Transverse colon (tissue), 4 donors: Measurements from ENCODE around the gene LIPA. TPM values are rescaled to one million over a fixed set of nuclear protein-coding genes. Genes with fewer than 3 reads are reported as not detected.
A peak's percentile ranks its signal among the peaks of the same experiment; 100 is the strongest.

ENCODE experiments used
- DNase-seq: peaks from one replicate; pipeline ENCODE4 v3.0.0-alpha.2; 2019
- H3K27ac ChIP-seq, 4 donors: fragments of 200-600 bp; sonication (generic); 2 replicates each; pipeline ENCODE4 v1.5.1; 2016 to 2018; ENCODE audit warnings: inconsistent platforms in 4 of 4
- H3K27me3 ChIP-seq: fragments of 200-600 bp; sonication (generic); 2 replicates; pipeline ENCODE4 v1.5.1; 2017; ENCODE audit warnings: inconsistent platforms
- H3K36me3 ChIP-seq, 4 donors: fragments of 200-600 bp; sonication (generic); 2 replicates each; pipeline ENCODE4 v1.5.1; 2017 to 2019; ENCODE audit warnings: inconsistent platforms in 4 of 4
- H3K4me1 ChIP-seq, 4 donors: fragments of 200-600 bp; sonication (generic); 2 replicates each; pipeline ENCODE4 v1.5.1; 2017 to 2020; ENCODE audit warnings: inconsistent platforms in 4 of 4
- H3K4me3 ChIP-seq, 4 donors: fragments of 200-600 bp; sonication (generic); 1 replicate in 1 of 4; 2 replicates in 3 of 4; pipeline versions ENCODE4 v1.5.1 to v1.6.1; 2017 to 2019; ENCODE audit warnings: inconsistent platforms in 4 of 4
- H3K9me3 ChIP-seq, 2 donors: fragments of 200-600 bp; sonication (generic); 2 replicates each; pipeline ENCODE4 v1.5.1; 2017 to 2019; ENCODE audit warnings: inconsistent platforms in 2 of 2
- EP300 ChIP-seq: sonication (generic); formaldehyde crosslinking; IDR thresholded peaks from one replicate; pipeline ENCODE4 v1.6.1; 2017; ENCODE audit warnings: antibody characterized with exemption, low read depth
- POLR2A ChIP-seq: fragments of 450-650 bp; IDR thresholded peaks from one replicate; pipeline ENCODE4 v1.6.1; 2016; ENCODE audit warnings: antibody characterized with exemption, mild to moderate bottlenecking, moderate library complexity
- POLR2AphosphoS5 ChIP-seq, 3 donors: sonication (generic); formaldehyde crosslinking; IDR thresholded peaks; one replicate each; pipeline ENCODE4 v1.6.1; 2016; ENCODE audit warnings: antibody characterized with exemption in 3 of 3
- WGBS, 2 donors: methylation state at CpG; one replicate each; pipeline ENCODE4 v1.1.5; 2018; ENCODE audit warnings: low coverage in 1 of 2; 5-methylcytosine and 5-hydroxymethylcytosine counted together
- in situ Hi-C, 4 donors: fragments of 200-750 bp; cut with MboI; loops; one replicate each; pipeline versions ENCODE4 v1.15.0 to v1.15.1; 2017; ENCODE audit warnings: low sequenced_read_pairs in 3 of 4, low pct_ligation_motif_present in 1 of 4, low pct_unique_long_range_greater_than_20kb in 1 of 4
- intact Hi-C: fragments of 100-400 bp; cut with DNase I; formaldehyde crosslinking; loops from one replicate; pipeline ENCODE4 v1.15.1; 2023; ENCODE audit warnings: low total_unique reads
- total RNA-seq, 4 donors: library from RNA; depleted of rRNA; stranded (reverse); fragments of >200 nt; gene quantifications; one replicate each; pipeline ENCODE4 v1.1.0, GENCODE V29; 2016
- TF ChIP-seq, protein P1 (sequence below), 5 experiments: fragments of 200-600 bp in 3 of 5; fragments of 450-650 bp in 2 of 5; sonication (generic) in 3 of 5; IDR thresholded peaks; 1 replicate in 2 of 5; 2 replicates in 3 of 5; pipeline ENCODE4 v1.5.1; 2016 to 2017; ENCODE audit warnings: antibody characterized with exemption in 5 of 5, inconsistent platforms in 3 of 5, mild to moderate bottlenecking in 2 of 5, moderate library complexity in 1 of 5

The LIPA gene
- total RNA-seq, 4 donors from 2014 or later = 3.6 to 23.8 (median 12.1) TPM

DNA sequence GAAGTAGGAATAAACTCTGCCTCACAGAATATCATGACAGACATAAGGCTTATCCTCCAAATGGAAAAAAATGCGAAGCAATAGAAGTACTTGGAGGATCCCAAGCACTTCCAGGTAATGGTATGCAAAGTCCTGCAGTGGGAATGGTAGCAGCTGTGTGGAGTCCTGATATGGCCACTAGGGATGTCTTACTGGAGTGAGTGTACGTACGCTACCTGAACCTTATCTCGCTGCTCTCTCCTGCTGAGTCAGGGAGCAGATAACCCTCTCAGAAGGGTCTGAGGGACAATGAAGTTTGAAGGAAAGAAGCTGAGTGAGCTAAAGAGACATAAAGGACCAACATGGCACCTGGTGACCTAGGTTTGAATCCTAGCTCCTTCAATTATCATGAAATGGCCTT, 86.7 kb downstream of the LIPA start:
- DNase-seq = no peak
- H3K9me3 ChIP-seq = no peaks in the 10 kb centered on the region
- H3K27me3 ChIP-seq = no peaks in the 10 kb centered on the region
- no peaks in the 10 kb centered on the region for H3K36me3 ChIP-seq
- WGBS, 2 donors = 83 to 93% methylated on average over 4 of the region's 4 CpGs
- peaks cover 0 to 3% (median 0%) of the 10 kb centered on the region in 4 donors for H3K4me1 ChIP-seq
- in situ Hi-C loops (no loop called here), intact Hi-C loops (no loop called here)
- no peak overlapping the region for H3K27ac ChIP-seq
- no peak overlapping the region for H3K4me3 ChIP-seq
- no peak for TF ChIP-seq EP300
- no peak for TF ChIP-seq POLR2AphosphoS5 (IDR thresholded peaks at IDR 0.05)
- TF ChIP-seq, protein P1, sequence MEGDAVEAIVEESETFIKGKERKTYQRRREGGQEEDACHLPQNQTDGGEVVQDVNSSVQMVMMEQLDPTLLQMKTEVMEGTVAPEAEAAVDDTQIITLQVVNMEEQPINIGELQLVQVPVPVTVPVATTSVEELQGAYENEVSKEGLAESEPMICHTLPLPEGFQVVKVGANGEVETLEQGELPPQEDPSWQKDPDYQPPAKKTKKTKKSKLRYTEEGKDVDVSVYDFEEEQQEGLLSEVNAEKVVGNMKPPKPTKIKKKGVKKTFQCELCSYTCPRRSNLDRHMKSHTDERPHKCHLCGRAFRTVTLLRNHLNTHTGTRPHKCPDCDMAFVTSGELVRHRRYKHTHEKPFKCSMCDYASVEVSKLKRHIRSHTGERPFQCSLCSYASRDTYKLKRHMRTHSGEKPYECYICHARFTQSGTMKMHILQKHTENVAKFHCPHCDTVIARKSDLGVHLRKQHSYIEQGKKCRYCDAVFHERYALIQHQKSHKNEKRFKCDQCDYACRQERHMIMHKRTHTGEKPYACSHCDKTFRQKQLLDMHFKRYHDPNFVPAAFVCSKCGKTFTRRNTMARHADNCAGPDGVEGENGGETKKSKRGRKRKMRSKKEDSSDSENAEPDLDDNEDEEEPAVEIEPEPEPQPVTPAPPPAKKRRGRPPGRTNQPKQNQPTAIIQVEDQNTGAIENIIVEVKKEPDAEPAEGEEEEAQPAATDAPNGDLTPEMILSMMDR (IDR thresholded peaks at IDR 0.05) = no peak
- TF ChIP-seq POLR2A = no peak

DNA sequence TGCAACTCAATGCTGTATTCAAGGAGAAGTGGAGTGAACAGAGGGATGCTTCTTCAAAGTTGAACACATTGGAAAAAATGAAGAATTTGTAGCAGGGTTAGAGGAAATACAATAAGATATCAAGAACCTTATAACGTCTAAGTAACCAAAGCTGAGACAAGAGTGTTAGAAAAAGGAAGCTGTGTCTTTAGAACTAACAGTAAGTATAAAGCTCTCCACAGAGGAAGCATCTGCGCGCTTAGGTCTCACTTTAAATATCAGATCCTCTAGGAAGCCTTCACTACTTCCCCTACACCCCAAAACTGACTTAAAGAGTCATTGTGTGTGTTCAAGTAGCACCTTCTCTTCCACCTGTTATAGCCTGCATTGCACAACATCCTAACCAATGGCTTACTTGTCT, 87.5 kb downstream of the LIPA start:
- Histone ChIP-seq H3K27ac (peak overlapping the region in 2 of 4 donors; percentile 21 to 36), H3K27me3 (no peaks in the 10 kb centered on the region), H3K4me1 (peaks cover 0 to 3% (median 0%) of the 10 kb centered on the region in 4 donors), H3K9me3 (no peaks in the 10 kb centered on the region), H3K36me3 (no peaks in the 10 kb centered on the region), H3K4me3 (no peak overlapping the region)
- intact Hi-C loops = no loop called here
- in situ Hi-C loops = no loop called here
- TF ChIP-seq EP300 (no peak), POLR2AphosphoS5 (IDR thresholded peaks at IDR 0.05) (no peak), POLR2A (no peak)
- TF ChIP-seq, protein P1 (IDR thresholded peaks at IDR 0.05) = no peak
- DNase-seq = no peak
- 57 to 66% methylated on average over 3 of the region's 3 CpGs for whole genome bisulfite sequencing, 2 donors

Other genes starting within 250 kb of the LIPA start
- 1 to 10 TPM in 2 of 4 donors, not detected in 2; 1.1 to 2.1 TPM for gene CH25H, start 44.5 kb downstream of the LIPA start, total RNA-seq
- 1 to 10 TPM in 2 of 4 donors, under 1 TPM in 2; 0.20 to 7.0 (median 2.3) TPM for gene IFIT2, start 50.3 kb upstream of the LIPA start, total RNA-seq
- gene IFIT3, start 76.2 kb upstream of the LIPA start, total RNA-seq = 1 to 10 TPM in 2 of 4 donors, under 1 TPM in 1, not detected in 1; 0.20 to 7.8 (median 5.1) TPM
- gene IFIT1B, start 126.3 kb upstream of the LIPA start, total RNA-seq = not detected
- 10 to 100 TPM in 2 of 4 donors, 1 to 10 TPM in 2; 1.1 to 18.5 (median 9.4) TPM for gene IFIT1, start 140.8 kb upstream of the LIPA start, total RNA-seq
- 10 to 100 TPM in 3 of 4 donors, 1 to 10 TPM in 1; 1.5 to 12.5 (median 11.2) TPM for gene IFIT5, start 162.8 kb upstream of the LIPA start, total RNA-seq